GM21526 (cell line): Measurements from ENCODE around the gene RENBP.
A peak's percentile ranks its signal among the peaks of the same experiment; 100 is the strongest.

Source experiments
- ATAC-seq: cut with Tn5 transposase; IDR thresholded peaks from one replicate; pipeline ENCODE4 v1.9.1; 2021; ENCODE audit warnings: moderate library complexity; ENCODE audit not compliant: unreplicated experiment, low FRiP score

The RENBP gene

DNA sequence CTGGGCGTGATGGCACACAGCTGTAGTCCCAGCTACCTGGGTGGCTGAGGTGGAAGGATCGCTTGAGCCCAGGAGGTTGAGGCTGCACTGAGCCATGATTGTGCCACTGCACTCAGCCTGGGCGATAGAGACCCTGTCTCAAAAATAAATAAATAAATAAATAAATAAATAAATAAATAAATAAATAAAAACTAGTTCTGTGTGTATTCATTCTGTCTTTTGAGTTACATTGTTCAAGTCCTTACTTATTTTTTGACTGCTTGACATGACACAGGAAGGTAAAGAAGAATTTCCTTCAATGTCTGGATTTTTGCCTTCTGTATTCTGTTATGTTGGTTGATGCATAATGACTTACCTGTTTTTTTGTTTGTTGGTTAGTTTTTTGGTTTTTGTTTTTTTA is 7.4 kb downstream of the RENBP start:
- ATAC-seq, result no peak

DNA sequence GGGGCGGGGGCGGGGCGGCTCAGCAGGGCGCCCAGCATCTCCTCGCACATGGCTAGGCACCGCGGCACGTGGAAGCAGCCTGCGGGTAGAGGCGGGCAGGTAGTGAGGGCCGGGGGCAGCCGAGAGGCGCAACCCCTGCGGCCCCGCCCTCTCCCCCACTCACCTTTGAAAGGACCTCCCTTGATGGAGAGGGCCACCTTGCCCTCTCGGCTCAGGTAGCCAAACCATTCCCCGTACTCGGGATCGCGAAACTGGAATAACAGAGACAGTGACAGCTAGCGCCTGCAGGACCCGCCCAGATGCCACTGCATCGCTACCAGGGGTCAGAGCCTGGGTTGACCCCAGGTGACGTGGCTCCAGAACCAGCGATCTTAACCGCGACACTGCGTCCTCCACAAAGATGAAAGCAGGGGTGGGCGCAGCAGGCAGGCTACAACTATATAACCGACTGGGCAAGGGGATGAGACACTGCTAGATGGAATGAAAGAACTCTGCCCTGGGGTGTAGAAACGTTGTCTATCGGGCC is 9.1 kb downstream of the RENBP start:
- ATAC-seq, result peak; percentile 9

DNA sequence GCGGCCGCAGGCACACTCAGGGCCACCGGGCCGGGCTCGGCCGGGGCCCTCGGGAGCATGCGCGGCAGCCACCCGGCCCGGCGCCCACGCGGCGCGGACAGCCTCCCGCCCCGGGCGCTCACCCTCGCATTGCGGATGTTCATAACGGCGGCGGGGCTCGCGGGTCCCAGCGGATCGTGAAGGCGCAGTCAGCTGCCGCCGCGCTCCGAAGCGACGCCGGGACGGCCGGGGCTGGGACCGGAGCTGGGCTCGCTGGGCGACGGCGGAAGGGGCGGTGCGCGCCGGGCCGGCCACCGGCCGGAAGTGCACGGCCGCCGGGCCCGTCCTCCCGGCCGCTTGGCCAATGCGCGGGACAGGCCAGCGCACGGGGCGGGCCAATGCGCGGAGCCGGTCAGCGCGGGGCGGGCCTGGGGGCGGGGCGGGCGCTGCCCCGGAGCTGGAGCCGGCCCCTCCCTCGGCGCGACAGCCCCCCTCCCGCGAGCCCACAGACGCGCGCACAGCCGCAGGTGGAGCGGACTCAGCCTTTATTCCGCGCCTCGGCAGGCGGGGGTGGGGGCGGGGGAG is 9.6 kb downstream of the RENBP start, which contains the start of gene NAA10:
Gene NAA10 (minus strand): TSS at position 276 of the 564 bp plus-strand sequence. CDS start 133 bp downstream, at position 143.
- ATAC-seq, result peak; percentile 86

DNA sequence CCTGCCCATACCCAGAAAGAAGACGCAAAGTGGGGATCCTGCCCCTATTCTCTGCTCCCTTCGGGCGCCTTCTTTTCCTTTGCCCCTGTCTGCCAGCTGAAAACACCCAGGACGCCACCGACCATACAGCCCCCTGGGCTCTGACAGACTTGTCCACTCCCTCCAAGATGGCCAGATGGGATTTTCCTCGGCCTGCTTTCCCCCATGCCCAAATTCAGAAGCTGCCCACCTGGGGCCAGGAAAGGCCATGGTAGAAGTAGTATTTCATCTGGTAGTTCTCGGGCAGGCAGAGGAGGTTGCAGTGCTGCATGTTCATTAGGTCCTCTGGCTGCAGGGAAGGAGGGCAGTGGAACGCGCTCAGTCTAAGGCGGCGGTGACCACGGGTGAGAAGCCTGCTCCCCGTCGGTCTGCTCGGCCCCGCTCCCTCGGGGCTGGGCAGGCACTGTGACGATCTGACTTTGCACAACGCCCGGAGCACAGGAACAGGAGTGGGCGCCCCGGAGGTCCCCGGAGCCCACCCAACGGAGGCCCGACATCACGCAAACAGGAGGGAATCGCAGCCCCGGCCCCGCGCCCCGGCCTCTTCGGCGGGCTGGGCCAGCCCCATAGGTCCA is 10.2 kb downstream of the RENBP start:
- ATAC-seq, result peak; percentile 14

DNA sequence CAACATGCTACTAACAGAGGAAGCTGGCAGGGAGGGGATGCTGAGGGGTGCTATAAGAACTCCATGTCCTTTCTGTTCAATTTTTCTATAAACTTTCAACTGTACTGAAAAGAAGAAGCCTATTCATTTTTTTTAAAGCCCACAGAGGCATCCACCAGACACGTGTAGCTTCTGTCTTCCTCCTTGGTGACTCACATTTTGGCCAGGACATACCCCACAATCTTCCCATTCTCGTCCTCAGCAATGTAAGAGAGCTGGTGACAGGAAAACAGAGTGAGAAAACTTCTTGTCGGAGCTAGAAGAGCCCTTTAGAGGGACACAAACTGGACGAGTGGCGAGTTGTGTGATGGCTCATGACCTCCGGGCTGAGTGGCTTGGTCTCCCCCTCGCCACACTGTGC is 10.7 kb downstream of the RENBP start:
- no peak for ATAC-seq

DNA sequence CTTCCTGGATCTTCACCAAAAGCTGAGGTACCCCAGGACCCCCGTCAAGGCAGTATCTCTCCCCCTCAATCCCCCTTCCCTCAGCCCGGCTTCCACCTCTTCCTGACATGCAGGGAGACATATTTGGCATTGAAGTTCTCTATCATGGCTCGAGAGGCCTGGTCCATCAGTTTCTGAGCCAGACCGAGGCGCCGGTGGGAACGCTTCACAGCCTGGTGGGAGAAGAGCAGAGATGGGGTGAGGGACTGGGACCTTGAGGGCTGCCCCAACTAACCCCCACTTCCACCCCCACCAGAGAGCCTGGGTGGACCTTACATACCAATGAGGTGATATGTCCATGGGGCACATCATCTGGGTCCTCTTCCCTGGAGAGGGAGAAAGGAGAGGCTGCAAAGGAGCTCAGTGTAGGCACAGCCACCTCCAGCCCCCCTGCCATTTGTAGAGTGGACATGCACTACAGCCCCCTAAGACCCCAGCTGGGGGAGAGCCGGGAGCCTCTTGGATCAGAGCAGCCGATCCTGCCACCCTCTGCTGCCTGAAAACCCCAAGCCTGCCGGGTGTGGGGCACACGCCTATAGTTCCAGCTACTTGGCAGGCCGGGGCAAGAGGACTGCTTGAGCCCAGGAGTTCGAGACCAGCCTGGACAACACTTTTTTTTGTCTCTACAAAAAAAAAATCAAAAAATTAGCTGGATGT is 12.1 kb downstream of the RENBP start:
- no peak for ATAC-seq

DNA sequence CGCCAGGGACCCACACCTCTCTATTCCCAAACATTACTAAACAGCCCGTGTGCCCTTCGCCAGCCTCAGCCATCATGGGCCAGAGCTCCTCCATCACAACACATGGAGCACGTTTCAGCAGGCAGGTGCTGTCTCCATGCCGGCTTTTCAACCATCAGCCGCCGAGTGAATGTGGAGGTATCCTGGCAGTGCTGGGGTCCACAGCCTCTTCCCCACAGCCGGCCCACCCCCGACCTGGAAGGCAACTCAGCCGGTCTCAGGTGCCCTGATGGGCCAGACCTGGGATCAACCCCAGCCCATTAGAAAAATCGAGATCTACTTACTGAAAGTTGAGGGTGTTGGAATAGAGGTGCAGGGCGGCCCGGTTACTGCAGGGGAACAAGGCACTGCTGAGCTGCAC is 12.7 kb downstream of the RENBP start:
- ATAC-seq, result no peak

DNA sequence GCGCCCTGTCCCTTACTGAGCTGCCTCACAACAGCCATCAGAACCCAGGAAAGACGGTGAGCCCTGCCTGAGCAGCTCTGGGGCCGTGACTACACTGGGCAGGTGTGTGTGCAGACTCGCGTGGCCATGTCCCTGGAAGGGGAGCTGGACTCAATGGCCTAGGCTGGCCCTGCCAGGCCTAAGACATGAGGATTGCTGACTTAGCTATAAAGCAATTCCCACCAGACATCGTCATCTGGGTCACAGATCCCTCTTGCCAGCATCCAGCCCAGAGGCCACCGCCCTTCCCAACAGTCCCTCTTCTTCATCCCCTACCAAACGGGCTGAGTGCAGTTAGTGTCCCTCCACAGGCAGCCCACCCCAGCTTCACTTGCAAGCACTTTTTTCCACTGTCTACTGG is 13.3 kb downstream of the RENBP start:
- no peak for ATAC-seq

DNA sequence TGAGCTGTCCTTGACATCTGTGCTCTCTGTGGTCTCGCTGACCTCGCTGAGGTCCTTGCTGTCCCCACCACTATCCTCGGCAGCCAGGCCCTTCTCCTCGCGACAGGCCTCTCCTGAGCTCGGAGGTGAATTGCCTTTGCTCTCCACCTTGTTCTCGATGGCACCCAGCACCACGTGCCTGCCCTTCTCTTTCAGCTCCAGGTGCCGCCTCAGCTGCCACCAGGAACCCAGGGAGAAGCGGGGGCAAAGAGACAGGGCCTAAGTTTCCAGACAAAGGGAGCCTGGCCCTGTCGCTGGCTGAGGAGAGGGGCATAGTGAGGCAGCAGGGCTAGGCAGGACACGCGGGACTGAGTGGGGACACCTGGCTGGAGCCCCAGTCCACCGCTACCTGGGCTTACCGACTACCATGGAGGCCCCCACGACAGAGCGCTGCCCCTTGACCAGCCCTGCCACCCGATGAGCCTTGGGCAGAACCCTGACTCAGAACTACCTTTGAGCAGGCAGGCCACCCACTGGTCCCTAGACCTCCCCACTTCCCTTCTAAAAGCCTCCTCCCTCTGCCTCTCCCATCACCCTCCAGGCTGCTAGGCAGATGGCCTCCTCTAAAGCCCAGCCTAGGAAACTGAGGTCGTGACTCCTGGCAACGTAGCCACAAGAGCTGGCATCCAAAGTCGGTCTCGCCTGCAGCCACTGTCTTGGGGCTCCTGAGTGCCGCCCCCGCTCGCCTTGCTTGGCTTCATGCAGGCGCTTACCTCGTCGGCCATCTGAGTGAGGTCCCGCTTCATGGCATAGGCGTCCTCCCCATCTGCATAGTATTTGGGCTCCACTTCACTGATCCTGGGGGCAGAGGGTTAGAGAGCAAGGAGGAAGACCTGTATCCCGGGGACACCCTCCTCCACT is 14.2 kb downstream of the RENBP start:
- ATAC-seq, result no peak

DNA sequence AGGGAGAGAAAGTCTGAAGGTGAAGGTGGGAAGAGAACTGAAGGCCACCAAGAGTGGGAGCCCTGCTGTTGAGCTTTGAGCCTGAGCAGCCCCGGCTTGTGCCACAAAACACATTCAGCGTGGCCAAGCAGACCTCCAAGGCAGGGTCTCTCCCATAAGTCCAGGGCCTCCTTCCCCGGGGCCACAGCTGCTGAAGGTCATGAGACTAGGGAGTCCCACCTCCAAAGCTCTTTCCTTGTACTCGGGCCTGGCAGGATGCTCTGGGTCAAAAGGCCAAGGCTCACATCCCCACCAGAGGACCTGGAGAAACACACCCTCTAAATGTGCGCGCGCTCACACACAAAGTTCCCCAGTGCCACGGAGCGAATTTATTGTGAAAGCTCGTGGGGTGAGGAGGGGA is 14.9 kb downstream of the RENBP start:
- ATAC-seq, result no peak

DNA sequence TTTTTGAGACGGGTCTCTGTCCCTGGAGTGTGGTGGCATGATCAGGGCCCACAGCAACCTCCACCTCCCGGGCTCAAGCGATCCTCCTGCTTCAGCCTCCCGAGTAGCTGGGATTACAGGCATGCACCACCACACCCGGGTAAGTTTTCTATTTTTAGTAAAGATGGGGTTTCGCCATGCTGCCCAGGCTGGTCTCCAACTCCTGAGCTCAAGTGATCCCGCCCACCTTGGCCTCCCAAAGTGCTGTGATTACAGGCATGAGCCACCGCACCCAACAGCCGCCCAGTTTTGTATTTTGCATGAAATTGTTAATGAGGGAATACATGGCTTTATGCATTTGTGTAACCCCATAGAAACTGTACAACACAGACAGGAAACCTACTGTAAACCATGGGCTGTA is 15.6 kb downstream of the RENBP start:
- ATAC-seq, result no peak

DNA sequence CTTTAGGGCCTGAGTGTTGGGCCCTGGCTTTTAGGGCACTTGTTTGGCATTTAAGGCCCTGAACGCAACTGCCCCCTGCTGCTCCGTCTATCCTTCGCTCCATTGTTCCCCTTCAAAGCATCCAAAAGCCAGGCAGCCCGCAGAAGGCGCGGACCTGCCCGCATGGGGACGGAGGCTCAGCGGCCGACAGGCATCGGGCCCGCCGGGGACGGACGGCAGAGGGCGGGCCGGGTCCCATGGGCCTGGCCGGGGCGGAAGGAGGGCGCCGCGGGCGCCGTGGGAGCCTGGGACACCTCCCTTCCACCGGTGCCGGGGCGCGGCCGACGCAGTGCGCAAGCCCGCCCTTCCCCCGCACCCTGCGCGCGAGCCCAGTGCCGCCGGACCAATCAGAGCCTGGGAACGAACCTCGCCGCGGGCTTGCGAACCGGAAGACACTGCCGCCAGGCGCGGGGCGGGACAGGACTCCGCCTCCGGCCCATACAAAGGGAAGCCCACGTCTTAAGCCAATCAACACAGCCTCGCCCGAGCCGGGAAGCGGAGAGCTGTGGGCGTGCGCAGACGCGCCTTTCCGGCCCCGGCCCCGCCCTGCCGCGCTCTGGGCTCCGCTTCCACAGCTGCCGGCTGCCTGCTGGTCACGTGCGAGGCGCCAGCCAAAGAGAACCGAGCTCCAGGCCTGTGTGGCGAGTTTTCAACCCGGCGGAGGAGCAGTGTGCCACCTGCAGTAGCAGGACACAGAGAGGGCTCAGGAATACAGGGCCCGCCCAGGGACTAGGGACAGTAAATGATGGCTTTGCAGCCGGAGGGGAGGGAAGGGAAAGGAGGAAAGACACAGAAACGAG is 16.3 kb downstream of the RENBP start:
- peak; percentile 81 for ATAC-seq

DNA sequence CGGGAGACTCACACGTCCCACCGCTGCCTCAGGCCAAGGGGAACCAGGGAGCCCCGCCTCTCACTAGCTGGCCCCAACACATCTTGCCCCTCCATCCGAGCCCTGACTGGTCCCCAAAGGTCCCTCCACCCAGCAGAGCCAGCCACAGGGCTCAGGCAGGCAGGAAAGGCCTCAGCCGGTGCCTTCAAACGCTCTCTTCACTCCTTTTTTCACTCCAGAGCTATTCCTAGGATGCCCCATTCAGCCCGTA is 16.8 kb downstream of the RENBP start:
- no peak for ATAC-seq

DNA sequence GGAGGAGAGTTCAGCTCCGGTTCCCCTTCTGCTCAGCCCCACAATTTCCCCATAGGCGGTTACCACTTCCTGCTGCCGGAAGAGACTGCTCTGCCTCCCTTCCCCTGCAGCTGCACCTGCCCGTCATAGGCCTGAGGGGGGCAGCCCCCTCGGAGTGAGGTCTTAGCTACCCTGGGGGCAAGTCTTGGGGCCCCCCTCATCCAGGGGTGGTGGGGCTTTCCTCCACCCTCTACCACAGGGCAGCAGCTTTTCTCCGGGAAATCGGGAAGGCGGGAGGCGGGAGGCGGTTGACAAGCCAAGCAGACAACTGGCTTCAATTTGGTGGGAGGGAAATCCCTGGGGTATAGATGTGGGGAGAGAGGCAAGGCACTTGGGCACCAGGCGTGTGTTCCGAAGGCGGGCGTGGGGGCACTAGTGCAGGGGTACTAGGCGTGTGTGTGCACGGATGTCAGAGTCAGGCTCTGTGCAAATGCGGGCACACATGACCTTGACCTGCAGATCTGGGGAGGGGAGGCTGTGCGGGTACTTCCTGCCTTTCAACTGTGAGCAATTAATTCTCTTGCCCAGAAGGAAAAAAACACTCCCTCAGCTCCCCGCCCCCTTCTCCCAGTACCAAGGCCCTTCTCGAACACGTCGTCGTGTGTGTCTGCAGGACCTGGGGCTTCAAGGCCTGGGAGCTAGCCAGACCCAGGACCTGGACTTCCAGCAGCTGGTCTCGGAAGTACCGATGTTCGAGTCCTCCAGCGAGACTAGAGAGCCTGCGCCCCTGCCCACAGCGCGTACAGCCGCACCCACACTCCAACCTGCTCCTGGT is 17.4 kb downstream of the RENBP start:
- ATAC-seq, result peak; percentile 39

DNA sequence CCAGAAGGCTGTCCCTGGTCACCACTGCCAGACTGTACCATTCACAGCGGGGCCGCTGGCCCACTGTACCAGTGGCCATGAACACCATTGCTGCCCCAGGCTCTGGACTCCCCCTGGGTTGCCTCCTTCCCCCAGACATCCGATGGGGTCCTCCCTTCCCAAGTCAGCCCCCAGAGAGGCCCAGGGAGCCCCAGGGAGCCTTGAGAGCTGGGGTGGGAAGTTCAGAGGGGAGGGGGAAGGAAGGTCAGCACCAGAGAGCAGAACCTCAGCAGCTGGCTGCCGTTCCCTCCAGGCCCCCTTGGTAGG is 17.9 kb downstream of the RENBP start:
- ATAC-seq, result no peak

DNA sequence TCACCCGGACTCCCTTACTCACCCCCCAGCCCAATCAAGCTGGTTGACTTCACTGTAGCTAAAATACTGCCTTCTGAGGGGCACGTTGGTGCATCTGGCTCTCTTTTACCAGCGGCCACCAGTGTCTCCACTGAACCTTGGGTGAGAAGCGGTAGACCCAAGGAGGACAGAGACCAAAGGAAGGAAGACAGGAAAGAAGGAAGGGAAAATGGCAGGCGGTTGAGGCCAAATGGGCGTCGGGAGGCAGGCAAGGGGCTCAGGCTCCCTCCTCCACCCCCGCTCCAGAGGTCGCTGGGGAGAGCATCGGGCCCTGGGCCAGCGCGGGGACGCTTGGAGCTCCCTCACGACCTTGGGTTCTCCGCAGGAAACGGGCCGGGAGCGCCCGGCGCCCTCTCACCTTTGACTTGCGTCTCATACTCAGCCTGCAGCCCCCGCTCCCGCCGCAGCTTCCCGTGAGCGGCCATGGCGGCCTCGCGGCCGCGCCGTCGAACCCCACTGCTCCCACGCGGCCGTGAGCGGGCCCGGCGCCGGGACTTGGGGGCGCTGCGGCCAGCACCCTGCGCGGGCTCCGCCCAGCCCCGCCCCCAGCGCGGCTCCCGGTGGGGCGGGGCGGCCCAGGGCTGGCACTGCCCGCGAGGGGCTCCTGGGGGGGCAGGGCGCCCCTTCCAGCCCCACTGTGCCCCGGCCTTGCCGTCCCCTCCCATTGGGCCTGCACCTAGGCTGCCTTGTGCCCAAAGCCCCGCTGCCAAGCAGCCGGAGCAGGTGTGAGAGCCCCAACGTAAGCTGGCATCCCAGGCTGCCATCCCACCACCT is 18.5 kb downstream of the RENBP start, which contains the start of gene ARHGAP4:
Gene ARHGAP4 (minus strand): TSS at position 526 of the 813 bp plus-strand sequence. CDS start 62 bp downstream, at position 464.
- no peak for ATAC-seq

DNA sequence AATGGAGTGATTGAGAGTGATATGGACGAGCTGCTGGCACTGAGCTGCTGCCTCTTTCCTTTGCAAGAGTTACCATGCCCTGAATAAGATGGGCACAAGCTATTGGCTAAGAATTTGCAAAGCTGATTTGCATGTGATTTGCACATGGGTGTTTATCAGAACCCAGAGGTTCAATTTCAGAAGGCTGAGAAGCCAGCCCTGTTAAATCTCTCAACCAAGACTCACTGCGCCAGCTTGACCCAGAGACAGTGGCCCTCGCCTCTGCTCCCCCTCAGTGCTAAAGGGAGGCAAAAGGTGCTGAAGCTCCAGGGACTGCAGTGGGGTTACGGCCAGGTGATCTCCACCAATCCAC is 19.1 kb downstream of the RENBP start:
- no peak for ATAC-seq

DNA sequence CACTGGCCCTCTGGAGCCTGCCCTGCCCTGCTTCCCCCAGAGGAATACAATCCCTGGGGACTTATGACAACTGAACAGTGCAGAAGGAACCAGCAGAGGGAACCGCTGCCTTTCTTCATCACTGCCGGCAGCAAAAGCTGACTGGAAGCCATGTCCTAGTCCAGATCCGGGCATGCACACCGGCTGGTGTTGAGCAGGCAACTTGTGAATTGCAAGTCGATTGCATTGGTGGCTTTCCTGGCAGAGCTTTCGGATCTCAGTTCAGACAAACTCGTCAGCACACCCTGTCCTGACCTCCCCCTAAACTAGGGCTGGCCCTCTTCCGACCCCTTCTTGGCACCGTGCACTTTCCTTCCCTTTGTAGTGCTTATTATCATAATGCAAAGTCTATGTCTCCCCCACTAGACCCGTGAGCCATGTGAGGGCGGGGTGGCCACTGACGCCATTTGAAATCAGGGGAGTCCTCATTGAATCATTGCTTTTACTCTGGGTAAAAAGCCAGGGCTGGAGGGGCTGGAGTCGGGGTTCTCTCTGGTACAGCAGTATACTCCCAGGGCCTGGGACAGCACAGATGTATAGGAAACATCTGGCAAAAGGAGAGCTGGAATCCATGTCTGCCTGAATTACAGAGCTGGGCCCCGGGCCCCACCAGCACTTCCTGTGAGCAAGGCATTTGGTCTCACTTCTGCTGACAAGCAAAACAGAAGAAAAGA is 20.1 kb downstream of the RENBP start:
- ATAC-seq, result no peak
